K562 (cell line): ENCODE data around the gene ROMO1. TPM values are rescaled to one million over a fixed set of nuclear protein-coding genes. Genes with fewer than 3 reads are reported as not detected.
A peak's percentile ranks its signal among the peaks of the same experiment; 100 is the strongest.

Experiments used
- ATAC-seq: fragments of 200-7000 bp; cut with Tn5 transposase; 3 replicates; pipeline ENCODE4 v1.9.1; 2020; ENCODE audit warnings: moderate library complexity
- BruUV-seq: library from RNA; stranded (reverse); fragments of 400-500 nt; replicated peaks from 2 replicates; lab custom pipeline; 2021; lab: Mats Ljungman, UMichigan
- CTCF ChIA-PET: fragments of 300-600 bp; formaldehyde crosslinking; extraction: SDS; loops from one replicate; lab custom pipeline; 2021; ENCODE audit warnings: low intra/inter-chr PET ratio; lab: Yijun Ruan, JAX
- POLR2A ChIA-PET: fragments of 300-600, 350-650 bp; sonication (Branson Sonifier 250); formaldehyde crosslinking; extraction: SDS; loops from one replicate; lab custom pipeline; 2021; ENCODE audit warnings: antibody characterized with exemption, inconsistent platforms; lab: Yijun Ruan, JAX
- DNase-seq, 4 experiments: peaks; one replicate each; pipeline versions ENCODE4 v3.0.0 to v3.0.0-alpha.2; 2011 to 2018; ENCODE audit warnings: low spot score in 3 of 4, mixed read lengths in 3 of 4; ENCODE audit errors: extremely low read depth in 1 of 4
- FAIRE-seq: peaks from 2 replicates; lab custom pipeline; 2011; peaks lifted over from hg19 to GRCh38; lab: Jason Lieb, UNC
- H2AFZ ChIP-seq: 2 replicates; pipeline ENCODE4 v1.6.0; 2011; ENCODE audit warnings: low read depth, low read length, control low read depth, inconsistent platforms
- H3K27ac ChIP-seq: fragments of 200-600 bp; 3 replicates; pipeline ENCODE4 v1.8.0; 2011; ENCODE audit warnings: low read depth, mild to moderate bottlenecking, control low read depth, inconsistent platforms, low read length, moderate library complexity, mixed read lengths; ENCODE audit errors: extremely low read depth
- H3K27me3 ChIP-seq, 2 experiments: fragments of 300-600 bp in 1 of 2; 2 replicates in 1 of 2; 3 replicates in 1 of 2; pipeline versions ENCODE4 v1.6.0 to v1.8.0; 2011; ENCODE audit warnings: inconsistent platforms in 2 of 2, low read length in 2 of 2, mild to moderate bottlenecking in 1 of 2, mixed read lengths in 1 of 2, moderate library complexity in 1 of 2; ENCODE audit not compliant: control insufficient read depth in 2 of 2, insufficient read depth in 2 of 2
- H3K36me3 ChIP-seq: fragments of 300-600 bp; 3 replicates; pipeline ENCODE4 v1.8.0; 2011; ENCODE audit warnings: mild to moderate bottlenecking, low read length, inconsistent platforms; ENCODE audit not compliant: control insufficient read depth, insufficient read depth
- H3K4me1 ChIP-seq, 2 experiments: fragments of 200-600 bp in 1 of 2; replicated peaks in 1 of 2; 2 replicates in 1 of 2; 3 replicates in 1 of 2; pipeline versions ENCODE4 v1.5.1 to v1.8.0; 2011; ENCODE audit warnings: inconsistent platforms in 2 of 2, low read length in 2 of 2, mild to moderate bottlenecking in 1 of 2, mixed read lengths in 1 of 2, moderate library complexity in 1 of 2; ENCODE audit not compliant: control insufficient read depth in 2 of 2, insufficient read depth in 2 of 2
- H3K4me2 ChIP-seq: 2 replicates; pipeline ENCODE4 v1.6.1; 2011; ENCODE audit warnings: low read length, control low read depth, inconsistent platforms, mixed read lengths; ENCODE audit not compliant: insufficient read depth
- H3K4me3 ChIP-seq: fragments of 200-600 bp; sonication (generic), shearing (Covaris generic); 2 replicates; pipeline ENCODE4 v1.5.1; 2016; ENCODE audit warnings: control low read depth, inconsistent platforms
- H3K79me2 ChIP-seq: fragments of 200-600 bp; 3 replicates; pipeline ENCODE4 v1.8.0; 2011; ENCODE audit warnings: low read length, inconsistent platforms; ENCODE audit not compliant: control insufficient read depth, insufficient read depth
- H3K9ac ChIP-seq, 2 experiments: 2 replicates each; pipeline versions ENCODE4 v1.6.0 to v1.6.1; 2011; ENCODE audit warnings: low read depth in 2 of 2, low read length in 2 of 2, control low read depth in 1 of 2, inconsistent platforms in 1 of 2, mild to moderate bottlenecking in 1 of 2, mixed read lengths in 1 of 2; ENCODE audit not compliant: insufficient read depth in 1 of 2
- H3K9me1 ChIP-seq: one replicate; pipeline ENCODE4 v1.6.0; 2011; ENCODE audit warnings: inconsistent platforms, mild to moderate bottlenecking, low read length, moderate library complexity; ENCODE audit not compliant: control insufficient read depth, insufficient read depth
- H3K9me3 ChIP-seq: replicated peaks from 2 replicates; pipeline ENCODE4 v1.5.1; 2011; ENCODE audit warnings: low read depth, low read length, inconsistent platforms; ENCODE audit not compliant: control insufficient read depth, insufficient read depth
- H4K20me1 ChIP-seq: replicated peaks from 2 replicates; pipeline ENCODE4 v1.6.1; 2011; ENCODE audit warnings: low read length, inconsistent platforms, mixed read lengths; ENCODE audit not compliant: control insufficient read depth, insufficient read depth
- EGR1 ChIP-seq: fragments of 450-650 bp; conservative IDR thresholded peaks from 2 replicates; pipeline ENCODE4 v1.6.1; 2017; ENCODE audit warnings: mild to moderate bottlenecking
- POLR2AphosphoS2 ChIP-seq: IDR thresholded peaks from 2 replicates; pipeline ENCODE4 v1.6.1; 2012; ENCODE audit warnings: low read length, improper control_type of control experiment
- POLR2H ChIP-seq: IDR thresholded peaks from 2 replicates; pipeline ENCODE4 v1.6.1; 2016; ENCODE audit warnings: missing genetic modification characterization, low read depth, mild to moderate bottlenecking, control low read depth, missing compliant biosample characterization, moderate library complexity
- RBFOX2 ChIP-seq: fragments of 200-400 bp; formaldehyde crosslinking; IDR thresholded peaks from 2 replicates; pipeline ENCODE4 v1.6.1; 2017; ENCODE audit warnings: low read depth, mild to moderate bottlenecking, low read length, moderate library complexity
- WGBS: fragments of 100-300 bp; shearing (Covaris generic); methylation state at CpG from one replicate; pipeline ENCODE4 v1.1.6; 2016; ENCODE audit warnings: low coverage, mixed read lengths; ENCODE audit not compliant: insufficient coverage; ENCODE audit errors: missing lambda C conversion rate; 5-methylcytosine and 5-hydroxymethylcytosine counted together
- in situ Hi-C: fragments of 300-500 bp; cut with MboI; formaldehyde crosslinking; loops from 4 replicates; pipeline ENCODE4 v1.15.0; 2018; ENCODE audit warnings: inconsistent platforms, mixed read lengths
- intact Hi-C: fragments of 100-400 bp; cut with micrococcal nuclease; formaldehyde crosslinking; loops from 2 replicates; pipeline ENCODE4 v1.14.2; 2022
- polyA plus RNA-seq, 8 experiments: library from polyadenylated mRNA; depleted of rRNA in 4 of 8; stranded (reverse) in 5 of 8; unstranded in 3 of 8; fragments of >200 nt; fragmentation: Nextera tagmentation in 2 of 8; fragmentation: Illumina TruSeq in 1 of 8; extraction: Ambion mirVana in 2 of 8; extraction: Trizol in 1 of 8; gene quantifications; 2 replicates each; pipeline versions ENCODE4 v1.2.1 to v1.2.3, GENCODE V29; 2011 to 2014; ENCODE audit warnings: inconsistent platforms in 1 of 8, missing spikeins in 1 of 8
- total RNA-seq, 7 experiments: library from RNA; depleted of rRNA in 6 of 7; stranded (reverse); fragments of >200 nt in 6 of 7; fragmentation: Illumina TruSeq in 2 of 7; extraction: Trizol in 2 of 7; gene quantifications; 2 replicates each; pipeline versions ENCODE4 v1.2.1 to v1.2.3, GENCODE V29; 2011 to 2021; ENCODE audit warnings: low replicate concordance in 1 of 7

The ROMO1 gene
- total and polyA plus RNA-seq, 9 of the 15 experiments (the other 6 are each of a cell fraction or from before 2014, with no cell fraction given): 31.8 to 741 (median 226) TPM

- DNase-seq (no peak), ATAC-seq (no peak), FAIRE-seq (no peak)
- peaks cover 98% of the 10 kb centered on the region for H3K36me3 ChIP-seq
- H3K4me1 ChIP-seq: no peaks in the 10 kb centered on the region
- no peak overlapping the region for H3K9ac ChIP-seq
- TF ChIP-seq POLR2H (tag) (0 out of 2 replicates have a peak, but pooled peaks have one; percentile 3), POLR2AphosphoS2 (peak; percentile 74; the same call in 1 of the 2 replicates), RBFOX2 (peak; percentile 30), EGR1 (no peak)
- TSS peak; percentile 2 for BruUV-seq
- peaks cover 33% of the 10 kb centered on the region for H4K20me1 ChIP-seq
- H3K9me1 ChIP-seq: no peaks in the 10 kb centered on the region
- in situ Hi-C loops (no loop called here), intact Hi-C loops (no loop called here)
- H3K4me3 ChIP-seq: no peak overlapping the region
- no peaks in the 10 kb centered on the region for H3K27me3 ChIP-seq
- no peak overlapping the region for H2AFZ ChIP-seq
- CTCF ChIA-PET: no interaction called here
- POLR2A ChIA-PET: interaction anchor here (0.6 to 7.4 kb wide), 9 partner anchors 8 to 154 kb away, joined by 3 to 99 read pairs (median 5); partner anchors contain the start of gene RBM39
- no peaks in the 10 kb centered on the region for H3K9me3 ChIP-seq
- peaks cover 92% of the 10 kb centered on the region for H3K79me2 ChIP-seq
- no peak overlapping the region for H3K27ac ChIP-seq
- no peak overlapping the region for H3K4me2 ChIP-seq
- 95% methylated on average over 2 of the region's 2 CpGs for WGBS
Measured at GRCh38 chr20:35729836-35730582, 30.8 kb downstream of the ROMO1 start.
